Pulmonary artery endothelial cell (primary cell): ENCODE measurements around the gene CMSS1. TPM values are rescaled to one million over a fixed set of nuclear protein-coding genes. Genes with fewer than 3 reads are reported as not detected.
"Not testable (repeated sequence)": the region's sequence is repeated elsewhere in the genome, so short reads cannot be mapped to it uniquely, and the experiment has no call there.

Experiments
- DNase-seq: peaks from one replicate; pipeline ENCODE4 v3.0.0-alpha.2; 2011; ENCODE audit warnings: low read depth, low spot score
- total RNA-seq: library from RNA; depleted of rRNA; stranded (reverse); fragments of >200 nt; gene quantifications from 2 replicates; pipeline ENCODE4 v1.2.3, GENCODE V29; 2014

Gene CMSS1
- total RNA-seq, 1 donor from 2014 or later: 15.0 TPM

GRCh38 chr3:100081311-100081710, 263.6 kb downstream of the CMSS1 start:
- no peak for DNase-seq

GRCh38 chr3:100081986-100082692, 264.5 kb downstream of the CMSS1 start:
- no peak for DNase-seq

GRCh38 chr3:100082714-100083113, 265.1 kb downstream of the CMSS1 start:
- no peak for DNase-seq

- no peak for DNase-seq
Measured at GRCh38 chr3:100083209-100083608, 265.5 kb downstream of the CMSS1 start.

GRCh38 chr3:100084100-100084806, 266.6 kb downstream of the CMSS1 start:
- DNase-seq: no peak

- DNase-seq: no peak
Measured at GRCh38 chr3:100086401-100086800, 268.7 kb downstream of the CMSS1 start.

- DNase-seq: no peak
Measured at GRCh38 chr3:100087198-100087597, 269.5 kb downstream of the CMSS1 start.

- DNase-seq: no peak
Measured at GRCh38 chr3:100088735-100089368, 271.2 kb downstream of the CMSS1 start.

GRCh38 chr3:100089812-100090668, 272.4 kb downstream of the CMSS1 start:
- DNase-seq: no peak

- DNase-seq: no peak
Measured at GRCh38 chr3:100090669-100091005, 273.0 kb downstream of the CMSS1 start.

GRCh38 chr3:100093831-100094230, 276.2 kb downstream of the CMSS1 start:
- DNase-seq: no peak

GRCh38 chr3:100096286-100096685, 278.6 kb downstream of the CMSS1 start:
- DNase-seq: not testable (repeated sequence)

GRCh38 chr3:100096866-100097265, 279.2 kb downstream of the CMSS1 start:
- DNase-seq: no peak

GRCh38 chr3:100097919-100098783, 280.5 kb downstream of the CMSS1 start:
- DNase-seq: no peak

GRCh38 chr3:100098784-100099070, 281.1 kb downstream of the CMSS1 start:
- no peak for DNase-seq

GRCh38 chr3:100099621-100100020, 282.0 kb downstream of the CMSS1 start:
- no peak for DNase-seq

GRCh38 chr3:100100425-100100824, 282.8 kb downstream of the CMSS1 start:
- DNase-seq: no peak

GRCh38 chr3:100102757-100103156, 285.1 kb downstream of the CMSS1 start:
- DNase-seq: no peak

- no peak for DNase-seq
Measured at GRCh38 chr3:100103558-100104441, 286.1 kb downstream of the CMSS1 start.

GRCh38 chr3:100104442-100104798, 286.8 kb downstream of the CMSS1 start:
- no peak for DNase-seq
